Measurements from ENCODE around the gene SUPT3H. TPM values are rescaled to one million over a fixed set of nuclear protein-coding genes. Genes with fewer than 3 reads are reported as not detected.

The SUPT3H gene
- total RNA-seq, 4 donors from 2014 or later: 6.0 to 9.0 (median 6.2) TPM

DNA sequence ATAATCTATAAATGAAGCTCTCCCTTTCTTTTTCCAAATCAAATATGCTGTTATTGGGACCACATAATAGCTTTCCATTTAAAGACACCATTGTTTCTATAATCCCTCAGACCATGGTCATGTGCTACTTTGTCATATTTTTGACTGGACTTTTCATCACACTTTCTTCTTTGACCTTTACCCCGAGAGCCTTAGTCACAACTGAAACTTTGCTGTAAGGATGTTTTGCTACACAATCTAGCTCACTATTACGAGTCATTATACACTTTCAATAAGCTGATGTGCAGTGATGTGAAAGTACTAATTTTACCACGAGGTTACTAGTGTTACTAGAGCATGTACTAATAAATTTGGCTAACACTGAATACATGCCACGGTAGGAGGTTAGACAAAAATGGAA is 416.8 kb downstream of the SUPT3H start:
- TF ChIP-seq CTCF (IDR thresholded peaks at IDR 0.05; ENCODE audit: low read depth): no peak

DNA sequence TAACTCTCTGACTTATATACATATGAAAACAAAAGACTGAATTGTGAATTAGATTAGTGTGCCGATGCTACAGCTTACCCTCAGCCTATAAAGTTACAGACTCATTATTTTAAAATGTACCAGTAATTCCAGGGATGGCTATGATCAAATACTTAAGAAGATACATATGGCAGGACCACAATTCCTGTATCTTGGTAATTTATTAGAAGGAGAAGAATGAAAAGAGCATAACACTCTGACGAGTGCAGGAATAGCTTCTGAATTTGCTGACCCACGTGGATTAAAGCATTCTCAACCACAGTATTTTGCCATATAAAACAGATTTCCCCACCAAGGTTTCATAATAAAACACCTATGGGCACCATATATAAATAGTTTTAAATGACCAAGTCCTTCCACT is 418.1 kb downstream of the SUPT3H start:
- no peak for TF ChIP-seq CTCF (IDR thresholded peaks at IDR 0.05; ENCODE audit: low read depth)

DNA sequence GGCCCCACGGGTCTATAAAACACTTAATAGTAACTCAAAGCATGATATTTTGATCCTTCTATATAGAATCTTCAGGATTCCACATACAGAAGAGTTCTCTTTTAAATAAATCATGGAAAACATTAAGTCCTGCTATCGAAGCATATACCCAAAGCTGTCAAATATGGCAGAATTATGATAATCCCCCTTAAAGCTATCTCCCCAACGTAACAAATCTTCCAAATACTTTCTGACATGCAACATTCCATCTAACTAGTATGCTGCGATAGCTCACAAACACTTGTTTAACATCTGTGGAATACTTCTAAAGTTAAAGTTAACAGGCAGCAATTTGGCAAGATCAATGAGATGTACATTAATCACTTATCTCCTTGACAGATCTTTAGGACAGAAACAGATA is 420.6 kb downstream of the SUPT3H start:
- no peak for TF ChIP-seq CTCF (IDR thresholded peaks at IDR 0.05; ENCODE audit: low read depth)

DNA sequence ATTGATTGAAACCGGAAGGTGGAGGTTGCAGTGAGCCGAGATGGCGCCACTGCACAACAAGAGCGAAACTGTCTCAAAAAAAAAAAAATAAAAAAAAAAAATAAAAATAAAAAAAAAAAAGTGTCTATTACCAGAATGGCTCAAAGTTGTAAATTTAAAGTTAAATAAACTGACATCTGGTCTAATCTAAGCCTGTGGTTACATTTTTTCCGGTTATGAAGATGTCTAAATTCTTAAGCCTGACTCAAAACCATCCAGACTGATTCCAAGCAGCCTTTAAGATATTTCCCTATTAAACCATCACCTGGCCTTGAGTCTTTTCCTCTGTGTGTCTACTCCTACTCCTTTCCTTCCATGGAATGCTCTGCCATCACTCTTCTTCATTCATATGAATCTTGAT is 421.3 kb downstream of the SUPT3H start:
- TF ChIP-seq CTCF (IDR thresholded peaks at IDR 0.05; ENCODE audit: low read depth): no peak

DNA sequence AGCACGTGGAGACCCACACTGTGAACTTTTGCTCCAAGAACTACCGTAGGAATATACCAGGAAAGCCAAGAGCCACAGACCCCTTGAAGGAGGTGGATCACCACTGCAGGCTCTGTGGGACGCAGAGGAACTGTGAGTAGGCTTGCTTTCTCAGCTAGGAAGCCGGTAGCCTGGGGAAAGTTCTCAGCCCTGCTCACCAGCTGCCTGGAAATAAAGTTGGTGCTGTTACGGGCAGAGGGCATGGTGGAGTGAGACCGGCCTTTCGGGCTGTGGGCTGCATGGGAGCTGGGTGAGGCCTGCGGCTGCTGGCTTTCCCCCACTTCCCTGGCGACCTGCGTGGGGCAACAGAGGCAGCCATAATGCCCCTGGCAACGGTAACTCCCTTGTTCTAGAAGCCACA is 422.6 kb downstream of the SUPT3H start:
- TF ChIP-seq CTCF (IDR thresholded peaks at IDR 0.05; ENCODE audit: low read depth): no peak

- no peak for TF ChIP-seq CTCF (IDR thresholded peaks at IDR 0.05; ENCODE audit: low read depth)
Observed at GRCh38 chr6:44954281-44954680, 423.5 kb downstream of the SUPT3H start.

- TF ChIP-seq CTCF (IDR thresholded peaks at IDR 0.05; ENCODE audit: low read depth): no peak
Observed at GRCh38 chr6:44951253-44951747, 426.4 kb downstream of the SUPT3H start.
